Gastroesophageal sphincter (tissue), 4 donors: ENCODE measurements around the gene SLC33A1. TPM values are rescaled to one million over a fixed set of nuclear protein-coding genes. Genes with fewer than 3 reads are reported as not detected.

Source experiments
- ATAC-seq: fragments of 150-250 bp; one replicate; pipeline ENCODE4 v1.9.1; 2016; ENCODE audit warnings: mild to moderate bottlenecking, moderate library complexity
- H3K27ac ChIP-seq, 4 donors: fragments of 200-600 bp; sonication (generic) in 3 of 4; 1 replicate in 3 of 4; 2 replicates in 1 of 4; pipeline ENCODE4 v1.5.1; 2016 to 2019
- H3K27me3 ChIP-seq: fragments of 200-600 bp; sonication (generic); one replicate; pipeline ENCODE4 v1.5.1; 2019
- H3K36me3 ChIP-seq, 2 donors: fragments of 200-600 bp; sonication (generic); one replicate each; pipeline ENCODE4 v1.5.1; 2019; ENCODE audit warnings: control low read depth in 1 of 2
- H3K4me1 ChIP-seq, 3 donors: fragments of 200-600 bp; sonication (generic); 1 replicate in 2 of 3; 2 replicates in 1 of 3; pipeline ENCODE4 v1.5.1; 2016 to 2019; ENCODE audit warnings: control low read depth in 2 of 3
- H3K4me3 ChIP-seq, 2 donors: fragments of 200-600 bp; sonication (generic); one replicate each; pipeline ENCODE4 v1.5.1; 2019; ENCODE audit warnings: mild to moderate bottlenecking in 1 of 2, moderate library complexity in 1 of 2
- H3K9me3 ChIP-seq, 3 donors: fragments of 200-600 bp; sonication (generic); one replicate each; pipeline ENCODE4 v1.5.1; 2017 to 2019; ENCODE audit warnings: control low read depth in 2 of 3
- CTCF ChIP-seq, 4 experiments: fragments of 200-600 bp in 2 of 4; fragments of 450-650 bp in 2 of 4; sonication (generic) in 1 of 4; IDR thresholded peaks; one replicate each; pipeline ENCODE4 v1.5.1; 2017 to 2019; ENCODE audit warnings: antibody characterized with exemption in 4 of 4, mild to moderate bottlenecking in 2 of 4, moderate library complexity in 2 of 4
- EP300 ChIP-seq: sonication (generic); formaldehyde crosslinking; IDR thresholded peaks from one replicate; pipeline ENCODE4 v1.6.1; 2017; ENCODE audit warnings: antibody characterized with exemption, mild to moderate bottlenecking
- POLR2A ChIP-seq, 2 donors: fragments of 450-650 bp; IDR thresholded peaks; one replicate each; pipeline ENCODE4 v1.6.1; 2017; ENCODE audit warnings: antibody characterized with exemption in 2 of 2, mild to moderate bottlenecking in 2 of 2, moderate library complexity in 1 of 2
- POLR2AphosphoS5 ChIP-seq: sonication (generic); formaldehyde crosslinking; IDR thresholded peaks from one replicate; pipeline ENCODE4 v1.6.1; 2017; ENCODE audit warnings: antibody characterized with exemption
- WGBS, 2 donors: methylation state at CpG; one replicate each; pipeline ENCODE4 v1.1.5; 2018; ENCODE audit warnings: low coverage in 1 of 2; 5-methylcytosine and 5-hydroxymethylcytosine counted together
- total RNA-seq, 4 donors: library from RNA; depleted of rRNA; stranded (reverse); fragments of >200 nt; gene quantifications; one replicate each; pipeline ENCODE4 v1.1.0, GENCODE V29; 2016

SLC33A1 gene
- total RNA-seq, 4 donors from 2014 or later, result 18.4 to 27.6 (median 24.4) TPM

DNA sequence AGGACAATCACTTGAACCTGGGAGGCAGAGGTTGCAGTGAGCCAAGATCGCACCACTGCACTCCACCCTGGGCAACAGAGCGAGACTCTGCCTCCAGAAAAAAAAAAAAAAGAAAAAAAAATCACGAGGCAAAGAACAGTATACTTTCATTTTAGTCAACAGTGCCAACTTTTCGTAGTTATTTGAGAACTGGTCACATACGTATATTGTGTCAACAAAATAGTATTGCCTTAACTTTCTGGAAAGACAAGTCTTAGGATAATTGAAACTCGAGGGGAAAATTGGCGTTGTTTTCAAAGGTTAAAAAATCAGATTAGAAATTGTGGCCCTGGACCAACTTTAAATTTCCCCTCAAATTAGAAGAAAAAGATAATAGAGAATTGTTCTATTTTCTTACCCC, 30.1 kb upstream of the SLC33A1 start:
- Histone ChIP-seq H3K4me1 (peaks cover 0 to 7% (median 0%) of the 10 kb centered on the region in 3 donors), H3K27ac (no peak overlapping the region), H3K4me3 (no peak overlapping the region), H3K36me3 (no peaks in the 10 kb centered on the region), H3K27me3 (no peaks in the 10 kb centered on the region), H3K9me3 (no peaks in the 10 kb centered on the region)
- no peak for TF ChIP-seq POLR2AphosphoS5
- no peak for TF ChIP-seq CTCF (IDR thresholded peaks at IDR 0.05)
- no peak for TF ChIP-seq POLR2A (IDR thresholded peaks at IDR 0.05)
- WGBS, 2 donors, result 80 to 92% methylated on average over 6 to 7 of the region's 7 CpGs
- ATAC-seq, result no peak

DNA sequence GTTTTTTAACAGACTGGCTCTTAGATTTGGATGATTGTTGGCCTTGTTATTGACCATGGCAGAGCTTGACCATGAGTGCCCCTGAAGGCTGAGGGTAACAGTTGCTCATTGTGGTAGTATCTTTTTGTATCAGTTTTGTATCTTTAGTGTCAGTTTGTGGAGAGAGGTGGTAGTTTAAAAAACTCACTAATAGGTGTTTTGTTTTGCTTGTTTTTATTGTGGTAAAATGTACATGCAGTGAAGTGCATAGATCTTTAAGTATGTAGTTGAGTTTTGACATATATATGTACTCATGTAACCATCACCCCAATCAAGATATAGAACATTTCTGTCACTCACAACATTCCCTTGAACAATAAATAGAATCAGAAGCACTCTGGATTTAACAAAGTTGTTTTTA, 26.1 kb upstream of the SLC33A1 start:
- no peak overlapping the region for H3K27ac ChIP-seq
- H3K4me3 ChIP-seq, result no peak overlapping the region
- no peak for ATAC-seq
- H3K4me1 ChIP-seq, result peaks cover 0 to 30% (median 4%) of the 10 kb centered on the region in 3 donors
- TF ChIP-seq EP300 (no peak), POLR2A (IDR thresholded peaks at IDR 0.05) (no peak), POLR2AphosphoS5 (no peak), CTCF (IDR thresholded peaks at IDR 0.05) (no peak)
- H3K9me3 ChIP-seq, result no peaks in the 10 kb centered on the region
- H3K36me3 ChIP-seq, result no peaks in the 10 kb centered on the region
- H3K27me3 ChIP-seq, result no peaks in the 10 kb centered on the region

- no peak for TF ChIP-seq EP300
- no peak for TF ChIP-seq POLR2A (IDR thresholded peaks at IDR 0.05)
- no peak for TF ChIP-seq POLR2AphosphoS5
- no peak for TF ChIP-seq CTCF (IDR thresholded peaks at IDR 0.05)
- ATAC-seq, result no peak
- H3K4me1 ChIP-seq, result peaks cover 0 to 60% (median 14%) of the 10 kb centered on the region in 3 donors
Measured at GRCh38 chr3:155876503-155876902, 22.3 kb upstream of the SLC33A1 start.

DNA sequence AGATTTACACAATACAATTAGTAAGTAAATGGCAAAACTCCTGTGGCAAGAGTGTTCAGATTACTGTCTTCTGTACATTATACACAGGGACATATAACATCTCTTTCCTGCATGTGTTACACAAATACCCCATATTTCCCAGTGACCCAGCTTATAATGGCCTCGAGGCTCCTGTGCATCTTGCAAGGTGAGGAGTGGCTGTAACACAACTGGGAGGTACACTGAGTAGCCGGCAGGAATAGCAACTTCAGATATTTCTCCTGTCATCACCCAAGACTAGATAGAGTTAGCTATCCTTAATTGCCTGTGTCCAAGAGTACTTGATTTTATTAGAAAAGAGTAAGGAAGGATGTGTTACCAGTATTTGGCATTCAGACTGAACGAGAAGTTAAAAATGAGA, 21.8 kb upstream of the SLC33A1 start:
- Histone ChIP-seq H3K36me3 (no peaks in the 10 kb centered on the region), H3K27ac (no peak overlapping the region), H3K4me1 (peaks cover 0 to 57% (median 14%) of the 10 kb centered on the region in 3 donors), H3K4me3 (no peak overlapping the region), H3K9me3 (no peaks in the 10 kb centered on the region), H3K27me3 (no peaks in the 10 kb centered on the region)
- no peak for TF ChIP-seq EP300
- no peak for TF ChIP-seq POLR2AphosphoS5
- no peak for TF ChIP-seq CTCF (IDR thresholded peaks at IDR 0.05)
- no peak for TF ChIP-seq POLR2A (IDR thresholded peaks at IDR 0.05)
- 58 to 59% methylated on average over 3 of the region's 3 CpGs for WGBS, 2 donors
- no peak for ATAC-seq

More at GRCh38 chr3:155876503-155876902, 22.3 kb upstream of the SLC33A1 start:
- H3K36me3 ChIP-seq, result no peaks in the 10 kb centered on the region
- no peaks in the 10 kb centered on the region for H3K9me3 ChIP-seq
- WGBS, 2 donors, result 82% methylated on average over 2 of the region's 2 CpGs
- no peaks in the 10 kb centered on the region for H3K27me3 ChIP-seq
- no peak overlapping the region for H3K4me3 ChIP-seq
- H3K27ac ChIP-seq, result no peak overlapping the region

GRCh38 chr3:155872904-155873646, 18.8 kb upstream of the SLC33A1 start:
- H3K4me1 ChIP-seq, result peaks cover 0 to 61% (median 14%) of the 10 kb centered on the region in 3 donors
- ATAC-seq, result no peak
- H3K9me3 ChIP-seq, result no peaks in the 10 kb centered on the region
- no peak for TF ChIP-seq POLR2AphosphoS5
- TF ChIP-seq CTCF (IDR thresholded peaks at IDR 0.05), result no peak
- TF ChIP-seq POLR2A (IDR thresholded peaks at IDR 0.05), result no peak
- TF ChIP-seq EP300, result no peak
- H3K4me3 ChIP-seq, result no peak overlapping the region
- WGBS, 2 donors, result 86 to 92% methylated on average over 6 to 7 of the region's 8 CpGs
- H3K36me3 ChIP-seq, result no peaks in the 10 kb centered on the region
- peak overlapping the region in 2 of 4 donors; percentile 12 to 39 for H3K27ac ChIP-seq
- H3K27me3 ChIP-seq, result no peaks in the 10 kb centered on the region
